Esophagus muscularis mucosa (tissue), 3 donors: ENCODE results near the gene SFXN5.

Experiments used
- CTCF ChIP-seq, 3 experiments: fragments of 200-600 bp in 2 of 3; fragments of 450-650 bp in 1 of 3; sonication (generic) in 2 of 3; IDR thresholded peaks; one replicate each; pipeline ENCODE4 v1.5.1; 2017 to 2019; ENCODE audit warnings: antibody characterized with exemption in 3 of 3, mild to moderate bottlenecking in 2 of 3, moderate library complexity in 1 of 3
- POLR2A ChIP-seq: fragments of 450-650 bp; IDR thresholded peaks from one replicate; pipeline ENCODE4 v1.6.1; 2017; ENCODE audit warnings: antibody characterized with exemption, moderate library complexity, mild to moderate bottlenecking, low read depth

- TF ChIP-seq POLR2A (no peak), CTCF (IDR thresholded peaks at IDR 0.05) (no peak)
These were observed 550 bp upstream of the SFXN5 start for GRCh38 chr2:73072129-73072395.
